Stimulated activated CD8-positive, alpha-beta memory T cell treated with anti-CD3 and anti-CD28 coated beads, Interleukin-7, amount 100 ng/mL, for 48 hours (primary cell): ENCODE data around the gene POLR2L.

Experiments used
- DNase-seq, 2 donors: peaks; one replicate each; pipeline ENCODE4 v3.0.0-alpha.2; 2020; ENCODE audit warnings: low read depth in 1 of 2; ENCODE audit errors: extremely low read depth in 1 of 2

The POLR2L gene

DNA sequence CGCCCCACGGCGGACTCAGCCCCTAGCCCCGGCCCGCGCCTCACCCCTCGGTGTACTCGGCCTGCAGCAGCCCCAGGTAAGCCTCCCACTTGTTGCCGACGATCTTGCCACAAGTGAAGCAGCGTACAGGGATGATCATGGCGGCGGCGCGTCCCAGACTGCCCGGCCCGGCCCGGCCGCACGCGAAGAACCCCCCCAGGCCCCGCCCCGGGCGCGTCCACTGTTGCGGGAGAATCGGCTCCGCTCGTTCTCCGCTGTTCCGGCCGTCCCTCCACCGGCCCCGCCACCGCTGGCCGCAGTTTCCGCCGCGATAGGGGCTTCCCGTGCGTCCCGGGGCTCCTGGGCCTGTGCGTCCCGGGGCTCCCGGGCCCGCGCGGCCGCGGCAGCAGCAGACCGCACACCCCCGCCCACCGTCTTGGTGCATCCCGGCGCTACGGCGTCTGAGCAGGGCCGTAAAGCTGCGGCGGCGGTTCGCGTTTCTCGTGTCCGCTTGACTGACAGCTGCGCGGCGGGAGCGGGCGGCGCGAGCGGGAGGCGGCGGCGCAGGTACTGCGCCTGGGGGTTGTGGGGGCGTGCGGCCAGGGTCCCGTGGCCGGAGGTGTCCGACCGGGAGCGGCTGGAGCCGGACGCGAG, at the start of gene POLR2L, which contains the start of gene TSPAN4:
TSS of gene POLR2L (minus strand) at position 160 of the 633 bp plus-strand sequence. CDS start at position 139, 21 bp downstream.
TSS of gene TSPAN4 (plus strand) at position 483 of the 633 bp plus-strand sequence. CDS start 7,453 bp downstream, outside the sequence.
- DNase-seq, result peak; percentile 75 to 76

GRCh38 chr11:890794-891540, 48.6 kb upstream of the POLR2L start:
- DNase-seq, result no peak

- no peak for DNase-seq
Observed at GRCh38 chr11:889687-890475, 47.6 kb upstream of the POLR2L start.

DNA sequence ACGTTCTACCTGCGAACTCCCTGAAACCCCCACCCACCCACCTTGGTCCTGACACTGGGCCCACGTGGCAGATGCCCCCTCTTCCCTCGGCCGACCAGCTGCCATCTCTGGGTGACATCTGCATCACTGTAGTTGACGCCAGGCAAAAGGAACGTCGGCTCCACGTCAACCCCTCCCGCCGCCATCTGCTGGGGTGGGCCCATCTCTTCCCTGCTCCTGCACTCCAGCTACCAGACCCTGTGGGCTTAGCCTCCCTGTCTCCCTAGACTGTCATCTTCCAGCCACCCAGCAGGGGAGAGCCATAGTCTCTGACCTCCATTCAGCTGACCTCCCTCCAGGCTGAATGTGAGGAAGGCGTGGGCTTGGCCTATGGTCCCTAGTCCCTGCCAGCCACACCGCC, 46.9 kb upstream of the POLR2L start:
- DNase-seq, result no peak

DNA sequence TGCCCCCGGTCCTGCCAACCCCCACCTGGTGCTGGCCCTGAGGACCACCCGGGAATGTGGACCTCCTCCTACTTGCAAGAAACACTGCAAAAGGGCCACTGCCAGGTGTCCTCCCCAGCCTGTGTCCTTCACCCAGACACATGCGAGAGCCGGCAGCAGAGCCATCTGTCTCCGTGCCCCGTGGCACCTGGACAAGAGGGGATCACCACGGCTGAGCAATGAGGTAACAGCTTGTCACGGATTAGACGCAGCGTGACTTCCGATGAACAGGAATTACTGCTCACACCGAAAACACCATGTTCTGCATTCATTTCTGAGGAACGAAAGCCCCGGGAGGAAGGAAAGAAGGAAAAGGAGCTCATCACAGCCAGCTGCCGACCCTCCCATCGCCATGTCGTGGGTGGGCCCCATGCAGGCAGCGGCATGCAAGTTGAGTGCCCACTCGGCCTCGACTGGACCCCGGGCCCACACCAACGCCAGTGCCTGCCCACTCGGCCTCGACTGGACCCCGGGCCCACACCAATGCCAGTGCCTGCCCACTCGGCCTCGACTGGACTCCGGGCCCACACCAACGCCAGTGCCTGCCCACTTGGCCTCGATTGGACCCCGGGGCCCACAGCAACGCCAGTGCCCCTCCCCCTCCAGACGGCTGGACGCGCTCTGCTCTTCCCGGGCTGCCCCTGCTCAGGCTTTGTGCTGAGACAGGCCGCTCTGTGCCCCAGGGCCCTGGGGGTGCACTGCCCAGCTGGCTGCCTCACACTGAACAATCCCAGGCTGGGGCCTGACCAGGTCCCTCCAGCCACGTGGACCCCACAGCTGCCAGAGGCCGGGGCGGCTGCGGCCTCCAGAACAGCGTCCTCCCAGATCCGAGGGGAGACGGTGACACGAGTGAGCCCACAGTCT, 46.2 kb upstream of the POLR2L start:
- DNase-seq, result no peak

DNA sequence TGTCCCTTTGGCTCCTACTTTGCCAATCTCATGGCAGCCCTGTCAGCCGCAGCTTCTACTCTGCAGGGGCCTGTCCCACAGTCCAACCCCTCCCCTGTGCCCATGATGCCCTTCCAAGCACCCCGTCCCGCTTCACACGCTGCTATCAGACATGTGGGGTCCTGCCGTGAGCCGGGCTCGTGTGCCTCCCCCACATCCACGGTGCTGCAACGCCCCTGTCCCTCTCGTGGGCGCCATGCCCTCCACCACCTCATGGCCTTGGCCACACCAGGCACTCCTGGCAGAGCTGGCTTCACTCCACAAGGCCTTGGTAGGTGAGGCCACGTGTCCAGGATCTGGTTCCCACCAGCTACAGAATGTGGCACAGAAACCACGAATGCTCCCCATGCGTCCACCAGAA, 45.3 kb upstream of the POLR2L start:
- no peak for DNase-seq

DNA sequence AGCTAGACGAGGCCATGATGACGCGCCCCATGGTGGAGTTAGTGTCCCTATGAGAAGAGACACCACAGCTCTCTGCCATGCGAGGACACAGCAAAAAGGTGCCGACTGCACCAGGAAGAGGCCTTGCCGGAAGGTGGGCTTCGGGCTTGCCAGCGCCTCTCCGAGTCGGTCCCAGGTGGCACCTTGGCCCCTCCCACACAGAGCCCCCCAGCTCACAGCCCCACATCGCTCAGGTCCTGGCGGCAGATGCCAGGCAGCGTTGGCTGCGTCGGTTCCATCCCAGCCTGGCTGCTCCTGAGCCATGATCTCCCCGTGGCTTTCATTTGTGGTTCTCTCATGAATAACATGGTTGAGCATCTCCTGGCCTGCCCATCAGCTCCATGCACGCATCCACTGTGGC, 44.2 kb upstream of the POLR2L start:
- no peak for DNase-seq

GRCh38 chr11:884578-885070, 42.3 kb upstream of the POLR2L start:
- no peak for DNase-seq

DNA sequence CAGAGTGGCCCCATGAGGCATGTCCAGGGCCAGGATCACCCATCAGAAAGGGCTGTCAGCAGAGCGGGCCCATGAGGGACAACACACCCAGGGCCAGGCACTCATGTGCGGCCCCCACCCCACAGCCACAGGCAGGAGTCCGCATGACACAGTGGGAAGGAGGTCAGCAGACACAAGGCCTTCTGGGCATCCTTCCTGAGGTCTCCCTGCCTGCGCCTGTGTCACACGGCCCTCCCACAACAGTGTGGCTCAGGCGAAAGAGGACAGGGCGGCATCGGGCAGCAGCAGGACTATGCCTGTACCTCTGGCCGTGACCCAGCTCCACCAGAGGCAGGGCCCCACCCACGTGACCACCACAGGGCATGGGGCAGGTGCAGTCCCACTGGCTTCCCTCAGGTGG, 41.2 kb upstream of the POLR2L start:
- no peak for DNase-seq

- DNase-seq, result no peak
Observed at GRCh38 chr11:882596-882995, 40.3 kb upstream of the POLR2L start.

DNA sequence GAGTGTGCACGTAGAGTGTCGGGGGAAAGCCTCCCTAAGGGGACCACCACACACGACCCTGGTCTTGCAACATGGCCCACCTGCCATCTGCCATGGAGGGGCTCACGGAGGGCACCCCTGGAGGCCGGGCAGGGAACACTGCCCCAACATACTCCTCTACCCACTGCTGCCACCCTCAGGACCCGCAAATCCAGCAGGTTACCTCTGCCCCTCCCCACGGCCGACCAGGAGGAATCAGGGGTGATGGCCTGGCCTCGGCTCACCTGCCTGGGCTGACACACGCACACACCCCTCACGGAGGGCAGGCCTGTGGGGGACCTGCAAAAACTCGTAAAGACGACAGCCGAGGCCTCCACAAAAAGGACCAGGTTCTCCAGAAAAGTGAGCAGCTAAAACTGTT, 38.1 kb upstream of the POLR2L start:
- no peak for DNase-seq

DNA sequence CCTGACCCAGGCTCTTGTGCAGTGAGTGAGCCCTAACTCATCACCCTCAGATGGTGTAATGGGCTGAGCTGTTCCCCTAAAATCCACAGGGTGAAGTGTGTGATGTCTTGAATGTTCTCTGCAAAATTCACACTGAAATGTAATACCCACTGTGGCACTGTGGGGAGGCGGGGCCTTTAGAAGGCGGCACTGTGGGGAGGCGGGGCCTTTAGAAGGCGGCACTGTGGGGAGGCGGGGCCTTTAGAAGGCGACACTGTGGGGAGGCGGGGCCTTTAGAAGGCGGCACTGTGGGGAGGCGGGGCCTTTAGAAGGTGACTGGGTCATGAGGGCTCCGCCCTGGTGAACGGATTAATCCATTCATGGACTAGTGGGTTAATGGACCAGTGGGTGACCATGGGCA, 35.2 kb upstream of the POLR2L start:
- DNase-seq, result peak; percentile 13 to 20

GRCh38 chr11:876545-876944, 34.2 kb upstream of the POLR2L start:
- DNase-seq, result no peak

DNA sequence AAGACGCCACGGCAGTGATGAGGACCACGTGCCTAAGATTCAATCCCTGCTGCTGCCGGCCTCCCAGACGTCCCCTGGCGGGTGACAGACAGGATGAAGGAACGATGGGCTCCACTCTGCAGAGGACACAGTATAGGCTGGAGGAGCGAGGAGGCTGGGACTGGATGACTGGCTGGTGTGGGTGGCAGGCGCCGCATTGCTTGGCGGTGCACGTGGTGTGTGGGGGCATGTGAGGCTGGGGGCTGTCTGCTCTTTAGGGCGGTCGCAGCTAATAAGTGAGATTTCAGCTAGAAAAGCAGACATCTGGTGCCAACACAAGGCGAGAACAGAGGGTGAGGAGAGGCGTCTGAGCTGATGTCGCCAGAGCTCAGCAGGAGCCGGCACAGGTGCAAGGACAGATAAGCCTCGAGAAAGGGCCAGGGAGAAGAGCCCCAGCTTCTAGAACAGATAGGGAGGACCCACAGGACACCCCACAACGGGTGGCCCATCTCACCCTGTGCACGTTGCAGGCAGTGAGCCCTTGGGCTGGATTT, 33.5 kb upstream of the POLR2L start:
- no peak for DNase-seq

DNA sequence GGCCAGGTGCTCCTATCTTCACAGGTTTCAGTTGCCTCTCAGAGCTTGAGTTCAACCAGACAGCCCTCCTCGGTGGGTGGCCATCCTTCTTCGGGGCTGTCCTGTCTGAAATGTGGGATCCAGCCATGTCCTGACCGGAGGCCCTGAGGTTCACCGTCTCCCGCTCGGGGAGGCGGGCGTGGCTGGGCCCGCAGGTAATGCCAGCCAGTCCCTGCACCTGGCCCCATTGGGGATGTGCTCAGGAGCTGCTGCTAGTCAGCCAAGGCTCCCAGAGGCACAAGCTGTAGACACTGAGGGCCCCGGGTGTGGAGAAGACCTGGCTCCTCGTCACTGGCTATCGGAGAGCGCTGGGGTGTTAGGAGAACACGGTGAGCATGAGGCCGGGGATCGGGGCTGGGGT, 32.9 kb upstream of the POLR2L start:
- no peak for DNase-seq

GRCh38 chr11:873706-874105, 31.4 kb upstream of the POLR2L start:
- no peak for DNase-seq

DNA sequence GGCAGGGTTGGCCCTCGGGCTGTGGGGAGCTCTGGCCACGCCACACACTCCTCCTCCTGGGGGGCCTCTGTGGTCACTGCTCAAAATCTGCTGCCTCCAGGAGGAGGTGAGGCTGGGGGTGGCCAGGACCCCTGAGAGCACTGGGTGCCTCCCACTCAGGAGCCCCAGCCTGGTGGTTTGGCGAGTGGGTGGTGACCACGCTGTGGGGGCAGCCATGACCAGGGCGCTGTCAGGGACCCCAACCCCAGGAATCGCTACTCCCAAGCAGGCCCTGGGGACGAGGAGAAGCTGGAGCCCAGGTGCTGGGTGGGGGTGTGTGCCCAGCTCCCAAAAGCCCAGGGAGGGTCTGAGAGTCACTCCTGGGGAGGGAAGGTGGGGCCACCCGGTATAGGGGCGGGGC, 30.5 kb upstream of the POLR2L start:
- no peak for DNase-seq

GRCh38 chr11:871472-871871, 29.1 kb upstream of the POLR2L start:
- no peak for DNase-seq

DNA sequence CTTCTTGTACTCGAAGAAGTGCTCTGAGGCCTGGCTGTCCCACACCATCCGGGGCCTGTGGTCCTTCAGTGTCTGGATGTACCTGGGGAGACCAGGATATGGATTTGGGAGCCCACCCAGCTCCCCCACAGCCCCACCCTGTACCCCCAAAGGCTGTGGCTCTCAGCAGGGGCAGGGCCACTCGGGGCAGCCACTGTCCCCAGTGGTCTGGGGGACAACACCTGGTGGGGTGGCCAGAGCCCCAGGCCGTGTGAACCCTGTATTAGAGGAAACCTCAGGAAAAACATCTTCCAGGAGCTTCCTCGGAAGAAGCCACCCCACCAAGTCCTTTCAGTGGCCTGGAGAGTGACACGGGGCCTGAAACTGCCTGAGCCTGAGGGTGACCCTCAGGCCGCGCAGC, 28.1 kb upstream of the POLR2L start:
- no peak for DNase-seq

GRCh38 chr11:870127-870413, 27.7 kb upstream of the POLR2L start:
- DNase-seq, result no peak
